NCI-H2227 treated with DMSO at 0.1 percent for 48 hours (cell line): Measurements from ENCODE around the gene COX5B.
A peak's percentile ranks its signal among the peaks of the same experiment; 100 is the strongest.
"Not testable (repeated sequence)": the region's sequence is repeated elsewhere in the genome, so short reads cannot be mapped to it uniquely, and the experiment has no call there.

Source experiments
- DNase-seq: peaks from one replicate; lab custom pipeline; 2025; lab: John Stamatoyannopoulos, UW

COX5B gene

GRCh38 chr2:97645695-97646629 is at the start of gene COX5B:
Gene COX5B (plus strand): TSS chr2:97646062. CDS start chr2:97646087, 25 bp downstream.
- peak; percentile 99 for DNase-seq

DNA sequence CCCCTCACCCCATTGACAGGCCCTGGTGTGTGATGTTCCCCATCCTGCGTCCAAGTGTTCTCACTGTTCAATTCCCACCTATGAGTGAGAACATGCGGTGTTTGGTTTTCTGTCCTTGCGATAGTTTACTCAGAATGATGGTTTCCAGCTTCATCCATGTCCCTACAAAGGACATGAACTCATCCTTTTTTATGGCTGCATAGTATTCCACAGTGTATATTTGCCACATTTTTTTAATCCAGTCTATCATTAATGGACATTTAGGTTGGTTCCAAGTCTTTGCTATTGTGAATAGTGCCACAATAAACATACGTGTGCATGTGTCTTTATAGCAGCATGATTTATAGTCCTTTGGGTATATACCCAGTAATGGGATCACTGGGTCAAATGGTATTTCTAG is 49.7 kb upstream of the COX5B start:
- not testable (repeated sequence) for DNase-seq

DNA sequence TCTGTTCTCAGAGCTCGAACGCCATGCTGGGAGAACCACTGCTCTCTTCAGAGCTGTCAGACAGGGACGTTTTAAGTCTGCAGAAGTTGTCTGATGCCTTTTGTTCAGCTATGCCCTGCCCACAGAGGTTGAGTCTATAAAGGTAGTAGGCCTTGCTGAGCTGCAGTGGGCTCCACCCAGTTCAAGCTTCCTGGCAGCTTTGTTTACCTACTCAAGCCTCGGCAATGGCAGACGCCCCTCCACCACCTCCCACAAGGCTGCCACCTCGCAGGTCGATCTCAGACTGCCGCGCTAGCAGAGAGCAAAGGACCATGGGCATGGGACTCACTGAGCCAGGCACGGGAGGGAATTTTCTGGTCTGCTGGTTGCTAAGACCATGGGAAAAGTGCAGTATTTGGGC is 44.3 kb upstream of the COX5B start:
- DNase-seq = not testable (repeated sequence)

- not testable (repeated sequence) for DNase-seq
These were observed 40.8 kb upstream of the COX5B start for GRCh38 chr2:97605109-97605508.

GRCh38 chr2:97605524-97606339 is 40.1 kb upstream of the COX5B start:
- not testable (repeated sequence) for DNase-seq

GRCh38 chr2:97608745-97609144 is 37.1 kb upstream of the COX5B start:
- DNase-seq = not testable (repeated sequence)

DNA sequence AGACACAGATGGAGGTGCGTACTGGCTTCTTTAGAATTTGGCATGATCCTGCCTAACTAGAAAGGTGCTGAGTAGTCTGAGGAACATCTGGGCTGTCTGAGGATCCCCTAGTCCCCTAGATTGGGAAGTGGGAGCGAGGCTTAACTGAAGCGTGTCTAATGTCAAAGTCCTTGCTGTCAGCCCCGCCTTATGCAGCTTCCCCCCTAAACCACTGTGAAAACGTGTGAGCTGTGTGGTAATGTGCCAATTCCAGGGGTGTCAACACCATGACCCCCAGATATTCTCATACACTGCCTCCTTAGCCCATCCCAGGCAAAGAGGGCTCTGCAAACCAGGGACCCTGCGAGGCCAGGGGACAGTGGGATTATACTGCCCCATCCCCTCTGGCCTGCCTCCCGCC is 34.0 kb upstream of the COX5B start:
- not testable (repeated sequence) for DNase-seq

DNA sequence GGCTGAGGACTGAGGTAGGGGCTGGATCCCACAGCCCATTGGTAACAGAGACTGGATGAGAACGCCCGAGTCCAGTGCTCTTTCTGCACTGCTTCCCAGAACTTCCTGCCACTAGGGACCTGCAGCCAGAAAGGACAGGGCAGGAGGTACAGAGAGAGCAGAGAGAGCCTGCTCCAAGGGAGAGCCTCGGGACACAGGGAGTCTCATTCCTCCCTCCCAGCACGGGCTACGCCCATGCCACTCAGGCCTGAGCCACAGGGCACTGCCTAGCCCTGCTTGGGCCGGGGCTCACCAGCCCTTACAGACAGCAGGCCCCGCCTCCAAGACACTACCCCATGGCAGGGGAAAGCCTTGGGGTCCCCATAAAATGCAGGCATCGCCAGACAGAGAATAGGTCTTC is 30.1 kb upstream of the COX5B start:
- DNase-seq = not testable (repeated sequence)

- no peak for DNase-seq
These were observed 28.0 kb upstream of the COX5B start for GRCh38 chr2:97617911-97618310.

DNA sequence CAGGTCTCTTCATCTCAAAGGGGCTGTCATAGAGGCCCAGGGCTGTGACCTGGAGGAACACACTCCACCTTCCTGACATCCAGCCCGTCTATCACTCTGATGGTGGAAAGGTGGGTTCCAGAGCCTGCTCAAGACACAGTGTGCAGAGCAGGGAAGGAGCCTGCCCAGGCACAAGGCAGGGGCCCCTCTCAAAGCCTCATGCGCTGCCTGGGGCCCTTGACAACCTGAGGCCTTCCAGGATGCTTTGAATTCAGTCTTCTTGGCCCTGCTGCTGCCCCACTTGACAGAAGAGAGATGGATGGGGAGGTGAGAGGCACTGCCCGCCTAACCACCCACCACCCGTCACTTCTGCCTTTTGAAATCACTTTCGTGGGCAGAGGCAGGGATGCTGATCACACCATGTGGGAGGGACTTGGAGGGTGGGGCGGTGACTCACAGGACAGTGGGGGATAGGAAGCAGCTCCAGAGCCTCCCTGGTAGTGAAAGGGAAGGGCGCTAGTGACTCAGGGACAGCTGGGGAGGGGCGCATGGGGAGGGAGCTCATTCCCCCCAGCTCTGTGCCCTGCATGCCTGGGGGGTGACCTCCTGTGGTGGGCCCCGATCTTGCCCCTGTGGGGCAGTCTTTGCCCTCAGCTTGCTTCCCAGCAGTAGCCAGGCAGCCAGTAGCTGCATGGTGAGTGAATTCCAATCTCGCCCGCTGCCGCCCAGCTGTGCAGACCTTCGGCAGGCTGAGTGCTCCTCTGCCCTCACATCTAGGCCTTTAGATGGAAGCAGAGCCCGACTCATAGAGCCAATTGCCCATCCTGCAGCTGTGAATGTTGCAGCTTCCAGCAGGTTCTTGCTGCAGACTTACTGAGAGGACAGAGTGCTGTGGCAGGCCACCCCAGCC is 26.7 kb upstream of the COX5B start:
- not testable (repeated sequence) for DNase-seq

DNA sequence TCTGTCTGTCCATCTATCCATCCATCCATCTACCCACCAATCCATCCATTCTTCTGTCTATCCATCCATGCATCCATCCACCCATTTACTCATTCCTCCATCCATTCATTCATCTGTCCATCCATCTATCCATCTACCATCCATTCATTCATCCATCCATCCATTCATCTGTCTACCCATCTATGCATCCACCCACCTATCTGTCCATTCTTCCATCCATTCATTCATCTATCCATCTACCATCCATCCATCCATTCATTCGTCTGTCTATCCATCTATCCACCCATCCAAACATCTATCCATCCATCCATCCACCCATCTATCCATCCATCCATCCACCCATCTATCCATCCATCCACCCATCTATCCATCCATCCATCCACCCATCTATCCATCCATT is 25.4 kb upstream of the COX5B start:
- not testable (repeated sequence) for DNase-seq

DNA sequence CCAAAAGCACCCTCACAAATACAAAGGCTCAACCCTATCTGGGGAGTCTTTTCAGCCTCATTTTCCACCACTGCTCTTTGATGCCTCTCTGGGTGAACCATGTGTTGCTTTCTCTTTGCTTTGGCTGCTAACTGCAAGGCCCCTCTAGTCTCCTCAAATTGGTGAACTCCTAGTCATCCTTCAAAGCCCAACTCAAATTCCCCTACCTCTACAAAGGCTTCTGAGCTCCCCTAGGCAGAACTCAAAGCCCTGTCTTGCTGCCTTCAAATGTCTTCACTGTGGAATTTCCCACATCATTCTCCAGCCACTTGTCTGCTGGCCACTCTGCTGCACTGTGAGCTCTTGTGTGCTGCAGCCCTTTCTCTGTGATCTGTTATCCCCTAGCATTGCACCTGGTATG is 22.9 kb upstream of the COX5B start:
- not testable (repeated sequence) for DNase-seq

GRCh38 chr2:97625354-97626048 is 20.4 kb upstream of the COX5B start:
- DNase-seq = not testable (repeated sequence)

GRCh38 chr2:97626049-97626430 is 19.8 kb upstream of the COX5B start:
- DNase-seq = not testable (repeated sequence)

- no peak for DNase-seq
These were observed 1.7 kb upstream of the COX5B start for GRCh38 chr2:97644023-97644717.

- DNase-seq = peak; percentile 56
These were observed 659 bp upstream of the COX5B start for GRCh38 chr2:97645112-97645694.

GRCh38 chr2:97646977-97647376 is 1.1 kb downstream of the COX5B start:
- no peak for DNase-seq

- DNase-seq = no peak
These were observed 5.3 kb downstream of the COX5B start for GRCh38 chr2:97651114-97651513.

- no peak for DNase-seq
These were observed 7.6 kb downstream of the COX5B start for GRCh38 chr2:97653473-97653872.

DNA sequence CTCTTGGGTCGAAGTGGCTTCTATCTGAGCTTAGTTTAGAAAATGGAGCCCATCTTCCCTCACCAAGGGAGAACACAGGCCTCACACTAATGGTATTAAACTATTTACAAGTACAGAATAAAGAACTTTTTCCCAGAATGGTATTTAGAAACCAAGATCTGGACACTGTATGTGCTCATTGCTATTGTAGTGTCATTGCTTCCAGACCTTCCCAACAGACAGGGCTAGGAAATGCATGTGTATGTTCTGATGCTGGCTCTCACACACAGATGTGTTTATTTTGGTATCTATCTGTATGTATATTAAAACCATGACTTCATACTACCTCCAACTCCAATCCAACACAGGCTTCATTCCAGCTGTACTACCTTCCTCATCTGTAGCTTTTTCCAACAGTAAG is 8.0 kb downstream of the COX5B start:
- DNase-seq = no peak
